Fibroblast of villous mesenchyme (primary cell): Measurements from ENCODE around the gene ZNF70. TPM values are rescaled to one million over a fixed set of nuclear protein-coding genes. Genes with fewer than 3 reads are reported as not detected.

Source experiments
- DNase-seq: peaks from one replicate; pipeline ENCODE4 v3.0.0-alpha.2; 2010; ENCODE audit warnings: low read depth
- H3K4me3 ChIP-seq: 2 replicates; pipeline ENCODE4 v1.5.1; 2011; ENCODE audit warnings: low read depth, mild to moderate bottlenecking, low read length
- total RNA-seq: library from RNA; depleted of rRNA; stranded (reverse); fragments of >200 nt; gene quantifications from 2 replicates; pipeline ENCODE4 v1.2.3, GENCODE V29; 2012
- TF ChIP-seq, protein P1 (sequence below): IDR thresholded peaks from 2 replicates; pipeline ENCODE4 v1.5.1; 2012; ENCODE audit warnings: low read depth, mild to moderate bottlenecking, low read length; ENCODE audit not compliant: insufficient read depth

The ZNF70 gene
- total RNA-seq, 1 donor = 7.8 TPM

- H3K4me3 ChIP-seq = no peak overlapping the region
- TF ChIP-seq, protein P1, sequence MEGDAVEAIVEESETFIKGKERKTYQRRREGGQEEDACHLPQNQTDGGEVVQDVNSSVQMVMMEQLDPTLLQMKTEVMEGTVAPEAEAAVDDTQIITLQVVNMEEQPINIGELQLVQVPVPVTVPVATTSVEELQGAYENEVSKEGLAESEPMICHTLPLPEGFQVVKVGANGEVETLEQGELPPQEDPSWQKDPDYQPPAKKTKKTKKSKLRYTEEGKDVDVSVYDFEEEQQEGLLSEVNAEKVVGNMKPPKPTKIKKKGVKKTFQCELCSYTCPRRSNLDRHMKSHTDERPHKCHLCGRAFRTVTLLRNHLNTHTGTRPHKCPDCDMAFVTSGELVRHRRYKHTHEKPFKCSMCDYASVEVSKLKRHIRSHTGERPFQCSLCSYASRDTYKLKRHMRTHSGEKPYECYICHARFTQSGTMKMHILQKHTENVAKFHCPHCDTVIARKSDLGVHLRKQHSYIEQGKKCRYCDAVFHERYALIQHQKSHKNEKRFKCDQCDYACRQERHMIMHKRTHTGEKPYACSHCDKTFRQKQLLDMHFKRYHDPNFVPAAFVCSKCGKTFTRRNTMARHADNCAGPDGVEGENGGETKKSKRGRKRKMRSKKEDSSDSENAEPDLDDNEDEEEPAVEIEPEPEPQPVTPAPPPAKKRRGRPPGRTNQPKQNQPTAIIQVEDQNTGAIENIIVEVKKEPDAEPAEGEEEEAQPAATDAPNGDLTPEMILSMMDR = no peak
- DNase-seq = no peak
Measured at GRCh38 chr22:23783265-23784150, 32.6 kb upstream of the ZNF70 start.

DNA sequence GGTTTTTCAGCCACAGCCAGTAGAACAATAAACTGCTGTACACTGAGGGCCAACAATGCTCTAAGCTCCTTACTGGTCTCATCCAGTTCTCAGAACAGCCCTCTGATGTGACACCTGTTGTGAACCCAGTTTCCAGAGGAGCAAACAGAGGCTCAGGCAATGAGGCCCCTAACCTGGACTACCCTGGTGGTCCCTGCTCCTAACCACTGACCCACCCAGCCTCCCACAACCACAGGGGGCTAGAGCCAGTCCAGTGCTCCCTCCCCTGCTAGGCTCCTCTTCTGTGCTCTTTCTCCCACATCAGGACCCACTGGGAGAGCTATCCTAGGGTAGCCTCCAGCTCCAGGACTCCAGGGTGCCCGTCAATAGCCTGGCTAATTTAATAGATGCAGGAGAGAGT is 31.8 kb upstream of the ZNF70 start:
- TF ChIP-seq, protein P1 = no peak
- DNase-seq = no peak
- H3K4me3 ChIP-seq = no peak overlapping the region

- DNase-seq = no peak
- TF ChIP-seq, protein P1 = no peak
- H3K4me3 ChIP-seq = no peak overlapping the region
Measured at GRCh38 chr22:23782252-23782651, 31.3 kb upstream of the ZNF70 start.

GRCh38 chr22:23781511-23782183 is 30.7 kb upstream of the ZNF70 start:
- no peak overlapping the region for H3K4me3 ChIP-seq
- TF ChIP-seq, protein P1 = no peak
- peak; percentile 54 for DNase-seq

DNA sequence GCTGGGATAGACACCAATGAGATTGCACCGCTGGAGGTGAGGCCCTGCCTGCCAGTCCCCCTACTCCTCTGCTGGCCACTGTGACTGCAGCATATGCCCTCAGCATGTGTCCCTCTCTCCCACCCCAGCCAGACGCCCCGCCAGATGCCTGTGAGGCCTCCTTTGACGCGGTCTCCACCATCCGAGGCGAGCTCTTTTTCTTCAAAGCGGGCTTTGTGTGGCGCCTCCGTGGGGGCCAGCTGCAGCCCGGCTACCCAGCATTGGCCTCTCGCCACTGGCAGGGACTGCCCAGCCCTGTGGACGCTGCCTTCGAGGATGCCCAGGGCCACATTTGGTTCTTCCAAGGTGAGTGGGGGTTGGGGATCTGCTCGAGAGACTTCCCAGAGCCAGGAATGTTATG is 30.2 kb upstream of the ZNF70 start:
- DNase-seq = no peak
- no peak overlapping the region for H3K4me3 ChIP-seq
- TF ChIP-seq, protein P1 = no peak

- TF ChIP-seq, protein P1 = no peak
- no peak for DNase-seq
Measured at GRCh38 chr22:23780146-23780748, 29.3 kb upstream of the ZNF70 start.

More at GRCh38 chr22:23780146-23780748, 29.3 kb upstream of the ZNF70 start:
- H3K4me3 ChIP-seq = no peak overlapping the region
